Measurements from ENCODE around the gene ALDH1A2. TPM values are rescaled to one million over a fixed set of nuclear protein-coding genes. Genes with fewer than 3 reads are reported as not detected.
"Not testable (repeated sequence)": the region's sequence is repeated elsewhere in the genome, so short reads cannot be mapped to it uniquely, and the experiment has no call there.

Gene ALDH1A2
- total and polyA plus RNA-seq, 2 donors: 1.8 to 17.8 TPM

GRCh38 chr15:58040150-58040549, 25.4 kb downstream of the ALDH1A2 start:
- H3K9me3 ChIP-seq (ENCODE audit: control insufficient read depth in 2 of 2, insufficient read depth in 1 of 2, low read length in 1 of 2): no peaks in the 10 kb centered on the region
- no peak overlapping the region for H3K27ac ChIP-seq (ENCODE audit: low read depth in 1 of 2, low read length in 1 of 2)
- no peaks in the 10 kb centered on the region for H3K36me3 ChIP-seq (ENCODE audit: control insufficient read depth in 2 of 2, insufficient read depth in 2 of 2, low read length in 1 of 2)
- 78% methylated on average over 6 of the region's 6 CpGs for WGBS
- no peak for DNase-seq (ENCODE audit: low read depth in 6 of 9, low spot score in 9 of 9)
- H3K27me3 ChIP-seq (ENCODE audit: control insufficient read depth in 2 of 2, insufficient read depth in 1 of 2, low read length in 1 of 2): peaks cover 0 to 3% of the 10 kb centered on the region in 2 donors
- no peak overlapping the region for H3K4me3 ChIP-seq (ENCODE audit: low read length in 2 of 2)
- no peaks in the 10 kb centered on the region for H3K4me1 ChIP-seq (ENCODE audit: control insufficient read depth in 2 of 2, insufficient read depth in 2 of 2, low read length in 2 of 2)

- no peaks in the 10 kb centered on the region for H3K4me1 ChIP-seq (ENCODE audit: control insufficient read depth in 2 of 2, insufficient read depth in 2 of 2, low read length in 2 of 2)
- H3K36me3 ChIP-seq (ENCODE audit: control insufficient read depth in 2 of 2, insufficient read depth in 2 of 2, low read length in 1 of 2): no peaks in the 10 kb centered on the region
- WGBS: 90% methylated on average over 6 of the region's 6 CpGs
- no peaks in the 10 kb centered on the region for H3K9me3 ChIP-seq (ENCODE audit: control insufficient read depth in 2 of 2, insufficient read depth in 1 of 2, low read length in 1 of 2)
- no peak overlapping the region for H3K27ac ChIP-seq (ENCODE audit: low read depth in 1 of 2, low read length in 1 of 2)
- no peak for DNase-seq (ENCODE audit: low read depth in 6 of 9, low spot score in 9 of 9)
- H3K27me3 ChIP-seq (ENCODE audit: control insufficient read depth in 2 of 2, insufficient read depth in 1 of 2, low read length in 1 of 2): peaks cover 0 to 3% of the 10 kb centered on the region in 2 donors
- H3K4me3 ChIP-seq (ENCODE audit: low read length in 2 of 2): no peak overlapping the region
Observed at GRCh38 chr15:58039079-58040035, 26.2 kb downstream of the ALDH1A2 start.

DNA sequence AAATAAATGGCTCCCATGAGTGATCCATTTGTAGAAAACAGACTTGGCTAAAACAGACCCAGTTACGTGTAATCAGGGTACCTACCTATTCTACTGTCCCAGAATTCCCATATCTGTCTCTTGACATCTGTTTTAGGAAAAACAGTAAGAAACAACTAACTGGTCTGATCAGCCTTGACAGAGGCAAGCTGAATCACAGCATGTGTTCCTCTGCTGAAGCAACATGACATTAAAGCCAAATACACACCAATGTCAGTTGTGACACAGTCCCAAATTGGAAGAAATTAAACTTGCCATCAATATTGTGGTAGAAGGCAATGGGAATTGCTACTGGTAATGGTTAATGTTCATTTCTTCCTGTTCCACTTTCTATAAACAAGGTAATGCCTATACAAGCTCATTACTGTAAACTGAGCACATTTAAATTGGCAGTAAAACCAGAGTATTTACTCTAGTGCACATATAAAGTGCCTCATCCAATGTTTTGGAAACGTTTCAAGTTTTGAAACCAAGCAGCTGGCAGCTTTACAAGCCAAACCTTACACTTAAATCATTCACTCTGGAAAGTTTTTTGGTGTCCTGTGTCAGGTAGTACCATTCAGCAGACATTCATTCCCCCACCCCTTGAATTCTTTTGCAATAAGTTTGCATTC, 27.0 kb downstream of the ALDH1A2 start:
- Histone ChIP-seq H3K4me3 (ENCODE audit: low read length in 2 of 2) (no peak overlapping the region), H3K9me3 (ENCODE audit: control insufficient read depth in 2 of 2, insufficient read depth in 1 of 2, low read length in 1 of 2) (no peaks in the 10 kb centered on the region), H3K4me1 (ENCODE audit: control insufficient read depth in 2 of 2, insufficient read depth in 2 of 2, low read length in 2 of 2) (no peaks in the 10 kb centered on the region), H3K27me3 (ENCODE audit: control insufficient read depth in 2 of 2, insufficient read depth in 1 of 2, low read length in 1 of 2) (peaks cover 0 to 3% of the 10 kb centered on the region in 2 donors), H3K27ac (ENCODE audit: low read depth in 1 of 2, low read length in 1 of 2) (no peak overlapping the region), H3K36me3 (ENCODE audit: control insufficient read depth in 2 of 2, insufficient read depth in 2 of 2, low read length in 1 of 2) (no peaks in the 10 kb centered on the region)
- peak in 1 of 9 donors; percentile 27 for DNase-seq (ENCODE audit: low read depth in 6 of 9, low spot score in 9 of 9)
- 49% methylated on average over 2 of the region's 2 CpGs for WGBS

DNA sequence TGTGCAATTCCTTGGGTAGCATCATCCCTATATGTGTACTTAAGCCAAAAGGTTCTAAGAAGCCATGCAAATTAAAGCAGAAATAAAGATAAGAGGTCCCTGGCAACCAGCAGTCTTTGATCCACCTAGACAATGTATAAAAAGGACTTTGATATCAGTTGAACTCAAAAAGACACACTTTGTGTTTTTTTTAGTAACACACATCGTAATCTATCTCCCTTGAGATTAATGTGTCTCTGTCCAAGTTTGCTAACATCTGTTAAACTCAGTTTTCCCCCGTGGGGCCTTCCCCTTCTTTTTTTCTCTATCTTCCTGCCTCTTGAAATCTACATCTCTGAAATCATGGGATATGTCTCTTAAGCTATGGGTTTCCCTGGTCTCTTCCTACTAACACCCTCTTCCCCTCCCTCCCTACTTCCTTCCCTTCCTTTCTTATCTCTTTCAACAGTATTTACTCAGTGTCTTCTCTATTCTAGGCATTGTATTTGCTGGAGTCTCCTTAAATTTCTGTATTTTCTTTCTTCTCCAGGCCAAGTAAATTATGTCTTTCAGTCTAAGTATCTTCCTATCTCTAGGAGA, 27.7 kb downstream of the ALDH1A2 start:
- Histone ChIP-seq H3K9me3 (ENCODE audit: control insufficient read depth in 2 of 2, insufficient read depth in 1 of 2, low read length in 1 of 2) (no peaks in the 10 kb centered on the region), H3K4me1 (ENCODE audit: control insufficient read depth in 2 of 2, insufficient read depth in 2 of 2, low read length in 2 of 2) (no peaks in the 10 kb centered on the region), H3K36me3 (ENCODE audit: control insufficient read depth in 2 of 2, insufficient read depth in 2 of 2, low read length in 1 of 2) (no peaks in the 10 kb centered on the region), H3K4me3 (ENCODE audit: low read length in 2 of 2) (no peak overlapping the region), H3K27me3 (ENCODE audit: control insufficient read depth in 2 of 2, insufficient read depth in 1 of 2, low read length in 1 of 2) (peaks cover 0 to 3% of the 10 kb centered on the region in 2 donors), H3K27ac (ENCODE audit: low read depth in 1 of 2, low read length in 1 of 2) (no peak overlapping the region)
- WGBS: 46% methylated on average over 2 of the region's 2 CpGs
- no peak for DNase-seq (ENCODE audit: low read depth in 6 of 9, low spot score in 9 of 9)

DNA sequence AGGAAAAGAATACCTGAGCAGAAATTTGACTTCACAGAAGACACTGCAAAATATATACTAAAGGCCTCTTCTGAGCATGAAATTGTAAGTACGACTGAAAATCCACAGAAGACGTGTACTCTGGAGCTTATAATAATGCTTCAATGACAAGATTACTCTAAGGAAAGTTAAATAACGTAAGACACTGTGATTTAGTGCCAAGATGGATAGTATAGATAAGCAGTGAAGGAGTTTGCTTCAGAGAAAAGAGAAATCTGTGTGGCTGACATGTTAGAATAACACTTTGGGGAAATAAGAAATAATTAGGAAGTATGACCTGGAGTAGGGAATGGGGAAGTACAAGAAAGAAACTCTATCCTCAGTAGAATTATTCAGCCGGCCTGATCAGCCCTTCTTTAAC, 28.9 kb downstream of the ALDH1A2 start:
- no peak overlapping the region for H3K4me3 ChIP-seq (ENCODE audit: low read length in 2 of 2)
- WGBS: 91% methylated on average over 4 of the region's 4 CpGs
- peaks cover 0 to 3% of the 10 kb centered on the region in 2 donors for H3K27me3 ChIP-seq (ENCODE audit: control insufficient read depth in 2 of 2, insufficient read depth in 1 of 2, low read length in 1 of 2)
- H3K4me1 ChIP-seq (ENCODE audit: control insufficient read depth in 2 of 2, insufficient read depth in 2 of 2, low read length in 2 of 2): no peaks in the 10 kb centered on the region
- DNase-seq (ENCODE audit: low read depth in 6 of 9, low spot score in 9 of 9): no peak
- H3K9me3 ChIP-seq (ENCODE audit: control insufficient read depth in 2 of 2, insufficient read depth in 1 of 2, low read length in 1 of 2): no peaks in the 10 kb centered on the region
- no peak overlapping the region for H3K27ac ChIP-seq (ENCODE audit: low read depth in 1 of 2, low read length in 1 of 2)
- H3K36me3 ChIP-seq (ENCODE audit: control insufficient read depth in 2 of 2, insufficient read depth in 2 of 2, low read length in 1 of 2): no peaks in the 10 kb centered on the region

GRCh38 chr15:58028392-58028791, 37.1 kb downstream of the ALDH1A2 start:
- not testable (repeated sequence) for H3K9me3 ChIP-seq (ENCODE audit: control insufficient read depth in 2 of 2, insufficient read depth in 1 of 2, low read length in 1 of 2); H3K4me3 ChIP-seq (ENCODE audit: low read length in 2 of 2); H3K27me3 ChIP-seq (ENCODE audit: control insufficient read depth in 2 of 2, insufficient read depth in 1 of 2, low read length in 1 of 2); H3K36me3 ChIP-seq (ENCODE audit: control insufficient read depth in 2 of 2, insufficient read depth in 2 of 2, low read length in 1 of 2); H3K27ac ChIP-seq (ENCODE audit: low read depth in 1 of 2, low read length in 1 of 2); DNase-seq (ENCODE audit: low read depth in 6 of 9, low spot score in 9 of 9); H3K4me1 ChIP-seq (ENCODE audit: control insufficient read depth in 2 of 2, insufficient read depth in 2 of 2, low read length in 2 of 2)
- WGBS: 98% methylated on average over 1 of the region's 1 CpG

GRCh38 chr15:58026552-58026951, 39.0 kb downstream of the ALDH1A2 start:
- peaks cover 2 to 13% of the 10 kb centered on the region in 2 donors for H3K9me3 ChIP-seq (ENCODE audit: control insufficient read depth in 2 of 2, insufficient read depth in 1 of 2, low read length in 1 of 2)
- no peak overlapping the region for H3K27ac ChIP-seq (ENCODE audit: low read depth in 1 of 2, low read length in 1 of 2)
- H3K4me1 ChIP-seq (ENCODE audit: control insufficient read depth in 2 of 2, insufficient read depth in 2 of 2, low read length in 2 of 2): no peaks in the 10 kb centered on the region
- 97% methylated on average over 7 of the region's 7 CpGs for WGBS
- H3K4me3 ChIP-seq (ENCODE audit: low read length in 2 of 2): no peak overlapping the region
- H3K27me3 ChIP-seq (ENCODE audit: control insufficient read depth in 2 of 2, insufficient read depth in 1 of 2, low read length in 1 of 2): no peaks in the 10 kb centered on the region
- DNase-seq (ENCODE audit: low read depth in 6 of 9, low spot score in 9 of 9): no peak
- H3K36me3 ChIP-seq (ENCODE audit: control insufficient read depth in 2 of 2, insufficient read depth in 2 of 2, low read length in 1 of 2): no peaks in the 10 kb centered on the region

DNA sequence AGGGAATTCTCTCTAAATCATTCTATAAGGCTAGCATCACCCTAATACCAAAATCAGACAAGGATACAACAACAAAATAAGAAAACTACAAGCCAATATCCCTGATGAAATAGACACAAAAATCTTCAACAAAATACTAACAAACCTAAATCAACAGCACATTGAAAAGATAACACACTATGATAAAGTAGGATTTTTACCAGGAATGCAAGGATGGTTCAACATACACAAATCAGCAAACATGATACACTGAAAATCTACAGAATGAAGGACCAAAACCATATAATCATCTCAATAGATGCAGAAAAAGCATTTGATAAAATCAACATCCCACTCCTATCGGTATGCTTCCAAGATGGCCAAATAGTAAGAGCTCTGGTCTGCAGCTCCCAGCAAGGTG, 39.5 kb downstream of the ALDH1A2 start:
- Histone ChIP-seq H3K27ac (ENCODE audit: low read depth in 1 of 2, low read length in 1 of 2) (no peak overlapping the region), H3K9me3 (ENCODE audit: control insufficient read depth in 2 of 2, insufficient read depth in 1 of 2, low read length in 1 of 2) (peaks cover 2 to 13% of the 10 kb centered on the region in 2 donors), H3K4me3 (ENCODE audit: low read length in 2 of 2) (no peak overlapping the region), H3K36me3 (ENCODE audit: control insufficient read depth in 2 of 2, insufficient read depth in 2 of 2, low read length in 1 of 2) (no peaks in the 10 kb centered on the region), H3K27me3 (ENCODE audit: control insufficient read depth in 2 of 2, insufficient read depth in 1 of 2, low read length in 1 of 2) (no peaks in the 10 kb centered on the region), H3K4me1 (ENCODE audit: control insufficient read depth in 2 of 2, insufficient read depth in 2 of 2, low read length in 2 of 2) (no peaks in the 10 kb centered on the region)
- 100% methylated on average over 1 of the region's 1 CpG for WGBS
- no peak for DNase-seq (ENCODE audit: low read depth in 6 of 9, low spot score in 9 of 9)

Data from thymus (tissue), 11 donors.